Right kidney (tissue), 1 donor: Measurements from ENCODE around the gene TRIM41.

ENCODE experiments used
- DNase-seq: peaks from one replicate; pipeline ENCODE4 v3.0.0-alpha.2; 2016

TRIM41 gene

GRCh38 chr5:181231432-181231831 is 8.4 kb downstream of the TRIM41 start:
- no peak for DNase-seq

GRCh38 chr5:181232593-181232992 is 9.5 kb downstream of the TRIM41 start:
- no peak for DNase-seq

GRCh38 chr5:181233088-181233800 is 10.2 kb downstream of the TRIM41 start:
- DNase-seq, result no peak

- DNase-seq, result no peak
Measured at GRCh38 chr5:181233801-181234454, 10.8 kb downstream of the TRIM41 start.

- DNase-seq, result peak; percentile 9
Measured at GRCh38 chr5:181234455-181235306, 11.6 kb downstream of the TRIM41 start.

GRCh38 chr5:181235323-181235688 is 12.2 kb downstream of the TRIM41 start:
- no peak for DNase-seq

GRCh38 chr5:181235689-181236366 is 12.7 kb downstream of the TRIM41 start:
- DNase-seq, result no peak

- DNase-seq, result no peak
Measured at GRCh38 chr5:181236471-181236870, 13.4 kb downstream of the TRIM41 start.

- no peak for DNase-seq
Measured at GRCh38 chr5:181236954-181237641, 14.0 kb downstream of the TRIM41 start.

- no peak for DNase-seq
Measured at GRCh38 chr5:181237729-181238385, 14.8 kb downstream of the TRIM41 start.

GRCh38 chr5:181239062-181239663 is 16.1 kb downstream of the TRIM41 start:
- no peak for DNase-seq

GRCh38 chr5:181241393-181241975 is 18.4 kb downstream of the TRIM41 start:
- no peak for DNase-seq

GRCh38 chr5:181242031-181242451 is 19.0 kb downstream of the TRIM41 start:
- DNase-seq, result no peak

- DNase-seq, result no peak
Measured at GRCh38 chr5:181243018-181243563, 20.0 kb downstream of the TRIM41 start.

GRCh38 chr5:181243564-181244343 is 20.7 kb downstream of the TRIM41 start, which contains the start of gene RACK1:
RACK1 (minus strand) TSS chr5:181243906; CDS start chr5:181243800, 106 bp downstream.
- DNase-seq, result peak; percentile 99

GRCh38 chr5:181245427-181246275 is 22.6 kb downstream of the TRIM41 start:
- DNase-seq, result peak; percentile 87

- DNase-seq, result peak; percentile 90
Measured at GRCh38 chr5:181246276-181247049, 23.4 kb downstream of the TRIM41 start.
